Rectal smooth muscle tissue (tissue), 1 donor: Measurements from ENCODE around the gene ZSWIM6.

ENCODE experiments used
- H3K27ac ChIP-seq: one replicate; pipeline ENCODE4 v1.7.0; 2013; ENCODE audit warnings: low read depth, low read length, inconsistent platforms
- H3K27me3 ChIP-seq: one replicate; pipeline ENCODE4 v1.7.0; 2013; ENCODE audit warnings: low read length; ENCODE audit not compliant: control insufficient read depth, insufficient read depth
- H3K36me3 ChIP-seq: one replicate; pipeline ENCODE4 v1.7.0; 2013; ENCODE audit warnings: low read length; ENCODE audit not compliant: control insufficient read depth, insufficient read depth
- H3K4me1 ChIP-seq: one replicate; pipeline ENCODE4 v1.7.0; 2013; ENCODE audit warnings: low read length; ENCODE audit not compliant: control insufficient read depth, insufficient read depth
- H3K4me3 ChIP-seq: one replicate; pipeline ENCODE4 v1.7.0; 2013; ENCODE audit warnings: low read length
- H3K9ac ChIP-seq: one replicate; pipeline ENCODE4 v1.7.0; 2013; ENCODE audit warnings: low read length

Gene ZSWIM6

DNA sequence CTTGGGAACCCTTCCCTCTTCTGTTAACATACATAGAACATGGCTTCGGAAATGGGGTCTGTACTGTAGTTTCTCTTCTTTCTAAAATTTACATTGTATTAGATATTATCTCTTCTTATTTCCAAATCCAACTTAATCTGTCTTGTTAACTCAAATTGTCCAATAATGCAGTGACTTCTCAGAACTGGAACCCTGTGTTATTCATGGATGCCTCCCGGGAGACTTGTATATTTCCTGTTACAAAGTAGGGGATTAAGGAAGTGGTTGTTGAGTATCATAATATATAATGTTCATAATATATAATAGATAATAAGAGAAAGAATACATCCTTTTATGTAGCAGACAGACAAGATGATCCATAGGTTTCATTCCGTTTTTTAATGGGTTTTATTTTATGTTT is 128.4 kb downstream of the ZSWIM6 start:
- Histone ChIP-seq H3K4me3 (no peak overlapping the region), H3K27ac (no peak overlapping the region), H3K36me3 (no peaks in the 10 kb centered on the region), H3K4me1 (peaks cover 3% of the 10 kb centered on the region), H3K27me3 (no peaks in the 10 kb centered on the region), H3K9ac (no peak overlapping the region)

DNA sequence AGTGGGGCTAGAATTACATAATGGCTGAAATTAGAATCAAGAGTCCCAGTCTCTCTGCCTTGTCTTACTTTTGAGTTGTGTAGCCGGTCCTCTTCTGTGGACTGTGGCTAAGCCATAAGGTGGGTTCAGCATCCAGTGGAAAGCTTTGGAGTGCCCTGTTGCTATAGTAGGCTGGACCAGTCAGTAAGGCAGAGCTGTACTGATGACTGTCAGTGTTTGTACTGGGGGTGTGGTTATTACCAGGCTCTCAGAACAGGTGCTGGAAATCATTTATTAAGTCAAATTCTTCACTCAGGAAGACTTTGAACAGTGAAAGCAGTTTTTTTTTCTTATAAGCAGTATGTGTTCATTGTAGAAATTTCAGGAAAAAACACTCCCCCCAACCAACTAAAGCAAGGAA is 129.4 kb downstream of the ZSWIM6 start:
- H3K9ac ChIP-seq, result no peak overlapping the region
- H3K4me1 ChIP-seq, result peaks cover 3% of the 10 kb centered on the region
- no peaks in the 10 kb centered on the region for H3K36me3 ChIP-seq
- no peaks in the 10 kb centered on the region for H3K27me3 ChIP-seq
- no peak overlapping the region for H3K4me3 ChIP-seq
- no peak overlapping the region for H3K27ac ChIP-seq

DNA sequence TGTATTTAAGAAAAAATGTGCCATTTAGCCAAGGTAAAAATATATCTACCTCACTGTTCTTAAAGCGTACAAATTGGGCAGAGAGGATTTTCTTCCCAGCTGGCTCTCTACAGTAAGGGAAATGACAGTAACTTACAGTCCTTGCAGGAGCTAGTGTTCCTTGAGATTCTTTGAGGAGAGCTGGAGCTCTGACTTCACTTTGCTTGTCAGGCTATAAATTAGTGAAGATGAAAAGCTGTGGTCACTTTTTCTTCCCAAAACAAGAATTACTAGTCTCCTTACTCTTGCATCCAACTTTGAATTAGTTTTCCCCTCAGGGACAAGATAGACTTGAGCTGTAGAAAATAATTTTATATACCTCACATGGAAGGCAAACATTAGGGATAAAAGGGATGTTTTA is 129.9 kb downstream of the ZSWIM6 start:
- Histone ChIP-seq H3K36me3 (no peaks in the 10 kb centered on the region), H3K4me1 (peaks cover 3% of the 10 kb centered on the region), H3K4me3 (no peak overlapping the region), H3K27ac (no peak overlapping the region), H3K27me3 (no peaks in the 10 kb centered on the region), H3K9ac (no peak overlapping the region)

DNA sequence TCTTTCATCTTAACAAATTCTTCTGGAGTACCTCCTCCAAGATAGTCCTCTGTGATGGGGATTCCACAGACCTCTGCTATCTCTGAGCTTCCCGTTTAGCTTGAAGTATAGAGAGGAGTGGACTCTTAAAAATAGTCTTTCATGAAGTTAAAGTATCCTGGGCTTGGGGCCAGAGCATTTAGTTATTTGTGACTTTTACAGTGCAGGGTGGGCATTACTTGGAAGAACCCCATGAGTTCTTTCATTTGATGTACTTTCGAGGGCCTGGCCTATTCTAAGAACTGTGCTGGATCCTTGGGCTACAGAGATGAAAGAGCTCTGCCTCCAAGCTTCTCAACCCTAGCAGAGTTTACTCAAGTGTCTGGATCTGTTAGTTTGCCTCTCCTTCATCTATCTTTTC is 131.5 kb downstream of the ZSWIM6 start:
- Histone ChIP-seq H3K4me3 (no peak overlapping the region), H3K27me3 (no peaks in the 10 kb centered on the region), H3K27ac (no peak overlapping the region), H3K9ac (no peak overlapping the region), H3K4me1 (peaks cover 4% of the 10 kb centered on the region), H3K36me3 (no peaks in the 10 kb centered on the region)

DNA sequence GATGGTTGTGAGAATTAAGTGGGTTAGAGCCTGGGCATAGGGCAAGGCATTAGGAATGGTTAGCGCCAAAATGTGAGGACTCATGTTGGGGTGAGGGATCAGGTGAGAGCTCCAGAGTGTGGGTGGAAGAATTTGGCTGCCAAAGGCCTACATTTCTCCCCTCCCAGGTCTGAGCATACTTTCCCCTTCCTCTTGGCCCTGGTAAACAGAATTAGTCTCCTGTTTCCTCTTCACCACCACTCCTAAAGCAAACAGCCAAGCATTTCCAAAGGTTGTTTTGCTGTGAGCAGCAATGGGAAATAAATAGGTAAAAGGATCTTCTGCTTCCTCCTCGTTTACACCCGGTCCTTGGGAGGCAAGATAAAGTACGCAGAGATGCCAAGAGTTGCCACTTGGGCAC is 132.5 kb downstream of the ZSWIM6 start:
- no peak overlapping the region for H3K27ac ChIP-seq
- no peak overlapping the region for H3K4me3 ChIP-seq
- no peak overlapping the region for H3K9ac ChIP-seq
- H3K4me1 ChIP-seq, result peaks cover 5% of the 10 kb centered on the region
- no peaks in the 10 kb centered on the region for H3K36me3 ChIP-seq
- no peaks in the 10 kb centered on the region for H3K27me3 ChIP-seq

DNA sequence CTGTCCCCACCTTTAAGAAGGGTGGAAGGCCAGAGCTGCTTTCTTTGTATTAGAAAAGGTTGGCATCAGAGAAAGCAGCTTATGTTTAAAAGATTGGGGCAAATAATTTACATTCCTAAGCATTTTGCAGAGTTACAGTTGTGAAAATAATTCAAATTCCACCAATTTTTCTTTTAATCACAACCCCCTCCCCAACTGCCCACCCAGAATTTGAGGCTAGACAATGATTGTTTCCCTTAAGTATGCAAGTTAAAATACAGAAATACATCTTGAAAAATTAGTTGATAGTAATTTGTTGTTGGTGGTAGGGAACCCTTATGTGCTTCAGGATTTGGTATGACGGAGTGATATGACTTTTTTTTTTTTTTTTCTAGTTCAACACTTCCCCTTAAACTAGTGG is 133.0 kb downstream of the ZSWIM6 start:
- Histone ChIP-seq H3K9ac (no peak overlapping the region), H3K36me3 (no peaks in the 10 kb centered on the region), H3K4me3 (no peak overlapping the region), H3K4me1 (peaks cover 5% of the 10 kb centered on the region), H3K27ac (no peak overlapping the region), H3K27me3 (no peaks in the 10 kb centered on the region)

DNA sequence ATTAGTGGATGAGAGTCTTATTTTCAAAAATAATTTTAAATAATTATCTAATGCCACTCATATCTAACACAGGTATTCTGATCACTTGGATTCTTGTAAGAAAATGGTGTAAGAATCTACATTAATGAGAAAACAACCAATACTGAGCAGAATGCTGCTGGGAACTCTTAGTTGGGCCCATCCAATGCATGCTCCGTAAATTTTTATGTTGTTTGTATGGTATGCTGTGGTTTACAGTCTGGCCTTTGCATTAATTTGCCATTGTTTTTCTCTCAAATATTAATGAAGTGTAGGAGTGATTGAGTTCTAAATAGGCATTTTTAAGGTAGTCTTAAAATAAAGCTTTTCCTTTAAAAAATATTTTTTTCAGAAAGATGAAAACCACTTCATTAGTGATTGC is 133.4 kb downstream of the ZSWIM6 start:
- Histone ChIP-seq H3K4me3 (no peak overlapping the region), H3K27ac (no peak overlapping the region), H3K4me1 (peaks cover 5% of the 10 kb centered on the region), H3K27me3 (no peaks in the 10 kb centered on the region), H3K9ac (no peak overlapping the region), H3K36me3 (no peaks in the 10 kb centered on the region)

DNA sequence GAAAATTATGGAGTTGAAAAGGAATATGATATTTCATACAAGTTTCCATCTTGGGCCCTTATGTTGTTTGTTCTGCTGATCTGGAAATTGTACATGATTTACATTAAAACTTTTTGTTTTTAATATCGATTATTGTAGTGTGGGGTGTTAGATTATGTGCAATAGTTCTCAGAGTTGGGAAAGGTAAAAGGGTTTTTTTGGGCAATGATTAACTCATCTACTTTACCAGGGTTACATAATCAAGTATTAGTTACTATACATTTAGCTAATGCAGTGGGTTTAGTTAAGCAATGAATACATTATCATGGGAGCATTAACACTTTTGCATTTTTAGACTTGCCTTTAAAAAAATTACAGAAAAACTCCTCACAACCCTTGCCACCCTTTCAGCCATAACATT is 134.0 kb downstream of the ZSWIM6 start:
- Histone ChIP-seq H3K4me1 (peaks cover 5% of the 10 kb centered on the region), H3K27ac (no peak overlapping the region), H3K4me3 (no peak overlapping the region)

DNA sequence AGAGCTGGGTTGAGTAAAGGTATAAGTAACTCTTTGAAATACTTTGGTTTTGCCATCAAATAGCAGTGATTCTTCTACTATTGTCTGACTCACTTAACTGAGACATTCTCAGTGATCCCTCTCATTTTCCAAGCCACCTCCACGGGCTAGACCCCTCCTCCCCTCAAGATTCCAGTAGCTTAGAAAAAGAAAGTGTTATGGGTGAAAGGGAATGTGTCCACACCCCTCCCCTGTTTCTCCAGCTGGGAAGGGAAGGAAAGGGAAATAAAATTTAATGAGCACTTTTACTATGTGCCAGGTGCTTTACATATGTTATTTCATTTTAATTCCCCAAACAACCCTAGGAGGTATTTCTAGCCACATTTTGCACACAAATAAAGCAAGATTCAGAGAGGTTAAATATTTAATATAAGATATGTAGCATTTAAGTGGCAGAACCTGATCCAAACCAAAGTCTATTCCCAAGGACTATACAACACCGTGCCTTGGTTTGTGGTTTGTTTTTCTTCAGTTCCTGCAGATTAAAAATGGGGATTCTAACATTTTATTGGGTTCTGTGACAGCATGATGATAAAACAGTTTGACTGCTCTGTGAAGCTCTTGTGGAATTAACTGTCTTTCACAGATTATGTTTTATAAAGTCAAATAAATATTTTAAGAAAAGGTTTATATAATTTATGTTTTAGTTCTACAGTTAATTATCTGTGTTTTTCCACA is 135.9 kb downstream of the ZSWIM6 start:
- H3K27me3 ChIP-seq, result no peaks in the 10 kb centered on the region
- no peaks in the 10 kb centered on the region for H3K36me3 ChIP-seq
- H3K27ac ChIP-seq, result no peak overlapping the region
- H3K4me1 ChIP-seq, result peaks cover 5% of the 10 kb centered on the region
- H3K4me3 ChIP-seq, result no peak overlapping the region
- H3K9ac ChIP-seq, result no peak overlapping the region

More for the DNA sequence above, 134.0 kb downstream of the ZSWIM6 start:
- H3K27me3 ChIP-seq, result no peaks in the 10 kb centered on the region
- no peak overlapping the region for H3K9ac ChIP-seq
- H3K36me3 ChIP-seq, result no peaks in the 10 kb centered on the region

DNA sequence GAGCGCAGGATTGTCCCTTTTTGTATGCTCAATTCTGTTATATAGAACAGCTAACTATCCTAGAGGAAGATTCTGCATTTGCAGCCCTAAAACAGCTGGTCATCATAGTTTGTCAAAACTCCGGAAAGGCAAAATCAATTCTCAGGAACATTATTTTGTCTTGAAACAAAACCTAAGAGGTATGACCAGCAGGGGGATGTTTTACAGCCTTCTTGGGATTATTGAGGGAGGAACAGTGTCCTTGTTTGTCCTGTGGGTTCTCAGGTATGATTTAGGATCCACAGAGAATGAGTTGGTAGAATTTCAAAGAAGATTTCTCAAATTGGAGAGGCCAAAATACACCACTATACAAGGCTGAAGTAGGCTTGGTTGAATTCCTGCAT is 136.4 kb downstream of the ZSWIM6 start:
- Histone ChIP-seq H3K4me1 (peaks cover 5% of the 10 kb centered on the region), H3K36me3 (no peaks in the 10 kb centered on the region), H3K27ac (no peak overlapping the region)

DNA sequence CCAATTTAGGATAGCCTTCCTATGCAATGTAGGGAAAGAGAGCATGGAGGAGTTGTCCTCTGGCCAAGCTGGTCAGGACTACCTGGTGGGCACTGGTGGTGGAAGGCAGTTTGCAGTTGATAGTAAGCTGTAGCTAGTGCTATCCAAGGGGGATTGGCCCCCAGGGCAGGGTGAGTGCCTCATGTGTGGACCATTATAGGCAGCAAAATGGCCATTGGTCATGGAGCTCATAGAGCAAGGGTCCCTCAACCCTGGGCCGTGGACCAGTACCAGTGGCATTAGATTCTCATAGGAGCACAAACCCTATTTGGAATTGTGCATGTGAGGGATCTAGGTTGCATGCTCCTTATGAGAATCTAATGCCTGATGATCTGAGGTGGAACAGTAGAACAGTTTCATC is 139.3 kb downstream of the ZSWIM6 start:
- H3K36me3 ChIP-seq, result no peaks in the 10 kb centered on the region
- no peak overlapping the region for H3K27ac ChIP-seq
- no peak overlapping the region for H3K4me3 ChIP-seq
- peaks cover 2% of the 10 kb centered on the region for H3K4me1 ChIP-seq
- H3K27me3 ChIP-seq, result no peaks in the 10 kb centered on the region
- no peak overlapping the region for H3K9ac ChIP-seq

More for the DNA sequence above, 136.4 kb downstream of the ZSWIM6 start:
- H3K27me3 ChIP-seq, result no peaks in the 10 kb centered on the region
- H3K9ac ChIP-seq, result no peak overlapping the region
- H3K4me3 ChIP-seq, result no peak overlapping the region

DNA sequence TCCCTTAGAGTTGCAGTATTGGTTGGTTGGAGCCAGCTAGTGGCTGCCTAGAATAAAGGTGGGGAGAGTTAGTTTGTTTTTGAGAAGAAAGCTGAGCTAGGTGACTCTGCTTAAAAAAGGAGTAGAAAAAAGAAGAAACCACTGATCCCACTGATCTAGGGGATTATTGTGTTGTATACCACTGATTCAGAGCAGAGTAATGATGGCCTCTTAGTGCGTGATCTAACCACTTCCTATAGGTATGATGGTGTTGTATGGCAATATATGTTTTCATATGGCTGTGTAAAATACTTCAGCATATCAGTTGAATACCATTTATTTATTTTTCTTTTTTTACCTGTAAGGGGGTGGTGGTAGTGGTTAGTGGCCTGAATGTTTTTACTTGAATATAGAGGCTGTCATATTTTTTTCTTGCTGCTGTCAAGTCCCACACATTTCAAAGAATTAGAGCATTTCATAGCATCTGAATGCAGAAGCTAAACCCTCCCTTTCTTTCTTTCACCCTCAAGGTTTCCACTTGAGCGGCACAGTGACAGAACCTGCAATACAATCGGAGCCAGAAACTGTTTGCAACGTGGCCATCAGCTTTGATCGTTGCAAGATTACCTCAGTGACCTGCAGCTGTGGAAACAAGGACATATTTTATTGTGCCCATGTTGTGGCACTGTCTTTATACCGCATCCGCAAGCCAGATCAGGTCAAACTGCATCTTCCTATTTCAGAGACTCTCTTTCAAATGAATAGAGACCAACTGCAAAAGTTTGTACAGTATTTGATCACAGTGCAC is 140.3 kb downstream of the ZSWIM6 start:
- no peak overlapping the region for H3K27ac ChIP-seq
- no peak overlapping the region for H3K9ac ChIP-seq
- no peaks in the 10 kb centered on the region for H3K27me3 ChIP-seq
- no peak overlapping the region for H3K4me3 ChIP-seq
- no peaks in the 10 kb centered on the region for H3K36me3 ChIP-seq
- H3K4me1 ChIP-seq, result peaks cover 2% of the 10 kb centered on the region

DNA sequence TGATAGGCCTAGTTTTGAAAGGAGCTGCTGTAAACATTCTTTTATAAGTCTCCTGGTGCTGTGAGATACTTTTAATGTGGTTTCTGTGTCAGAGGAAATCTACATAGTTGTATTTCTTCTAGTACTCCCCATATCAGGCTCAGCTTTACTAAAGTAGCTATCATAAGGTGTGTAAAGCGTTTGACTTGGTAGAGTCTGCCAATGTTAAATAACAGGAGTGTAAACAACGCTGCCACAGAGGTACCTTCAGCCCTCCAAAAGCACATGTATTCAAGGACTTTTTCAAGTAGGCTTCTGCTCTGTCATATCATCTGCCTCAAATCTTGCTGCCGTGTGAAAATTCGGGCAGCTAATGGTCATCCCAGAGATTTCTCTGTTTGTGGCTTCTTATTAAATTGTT is 142.7 kb downstream of the ZSWIM6 start:
- no peak overlapping the region for H3K4me3 ChIP-seq
- H3K27ac ChIP-seq, result no peak overlapping the region

More for the DNA sequence above, 142.7 kb downstream of the ZSWIM6 start:
- Histone ChIP-seq H3K36me3 (no peaks in the 10 kb centered on the region), H3K9ac (no peak overlapping the region), H3K27me3 (no peaks in the 10 kb centered on the region), H3K4me1 (no peaks in the 10 kb centered on the region)
